NCI-H2227 (cell line): ENCODE measurements around the gene FBXL16.
"Not testable (repeated sequence)": the region's sequence is repeated elsewhere in the genome, so short reads cannot be mapped to it uniquely, and the experiment has no call there.

ENCODE experiments used
- DNase-seq: peaks from one replicate; lab custom pipeline; 2025; ENCODE audit not compliant: unreplicated experiment; lab: John Stamatoyannopoulos, UW

The FBXL16 gene

DNA sequence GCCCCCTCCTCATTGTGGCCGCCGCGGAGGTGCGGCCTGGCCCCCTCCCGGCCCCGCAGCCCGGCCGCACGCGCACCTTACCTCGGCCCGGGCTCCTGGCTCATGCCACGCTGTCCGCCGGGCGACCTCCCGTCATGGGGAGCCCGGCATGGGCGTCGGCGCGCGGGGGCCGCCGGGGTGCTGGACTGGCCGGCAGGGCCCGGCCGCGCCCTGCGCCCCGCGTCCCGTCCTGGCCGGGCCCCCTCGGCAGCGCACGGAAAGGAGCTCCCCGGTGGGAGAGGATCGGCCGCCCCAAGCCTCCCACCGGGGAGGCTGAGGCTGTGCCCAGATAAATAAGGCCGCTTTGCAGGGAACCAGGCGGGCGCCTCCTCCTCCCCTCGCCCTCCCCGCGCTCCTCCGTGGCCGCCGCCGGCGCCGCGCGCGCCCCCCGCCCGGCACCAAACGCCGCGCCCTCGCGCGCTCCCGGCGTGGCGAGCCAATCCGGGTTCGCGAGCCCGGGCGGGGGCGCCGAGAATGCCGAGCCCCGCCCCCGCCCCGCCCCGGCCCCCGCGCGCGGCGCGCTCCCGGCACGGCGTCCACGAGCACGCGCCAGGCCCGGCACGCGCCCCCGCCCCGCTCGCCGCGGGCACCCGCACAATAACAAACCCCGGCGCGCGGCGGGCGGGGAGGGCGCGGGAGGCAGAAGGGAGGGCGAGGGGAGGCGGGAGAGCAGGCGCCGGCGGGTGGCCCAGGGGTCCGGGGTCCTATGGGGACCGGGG, at the start of gene FBXL16:
FBXL16 (minus strand) TSS at position 371 of the 758 bp plus-strand sequence. CDS start 8,396 bp downstream, outside the sequence.
- peak; percentile 94 for DNase-seq

DNA sequence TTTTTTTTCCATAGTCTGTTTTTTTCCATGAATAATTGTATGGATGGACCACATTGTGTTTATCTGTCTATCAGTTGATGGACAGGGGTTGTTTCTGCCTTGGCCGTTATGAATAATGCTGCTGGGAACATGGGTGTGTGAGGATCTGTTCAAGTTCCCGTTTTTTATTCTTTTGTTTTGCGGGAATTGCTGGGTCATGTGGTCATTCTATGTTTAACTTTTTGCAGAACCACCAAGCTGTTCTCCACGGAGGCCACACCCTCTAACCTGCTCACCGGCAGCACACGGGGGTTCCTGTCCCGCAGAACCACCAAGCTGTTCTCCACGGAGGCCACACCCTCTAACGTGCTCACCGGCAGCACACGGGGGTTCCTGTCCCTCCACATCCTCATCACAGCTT, 49.1 kb upstream of the FBXL16 start:
- DNase-seq = no peak

DNA sequence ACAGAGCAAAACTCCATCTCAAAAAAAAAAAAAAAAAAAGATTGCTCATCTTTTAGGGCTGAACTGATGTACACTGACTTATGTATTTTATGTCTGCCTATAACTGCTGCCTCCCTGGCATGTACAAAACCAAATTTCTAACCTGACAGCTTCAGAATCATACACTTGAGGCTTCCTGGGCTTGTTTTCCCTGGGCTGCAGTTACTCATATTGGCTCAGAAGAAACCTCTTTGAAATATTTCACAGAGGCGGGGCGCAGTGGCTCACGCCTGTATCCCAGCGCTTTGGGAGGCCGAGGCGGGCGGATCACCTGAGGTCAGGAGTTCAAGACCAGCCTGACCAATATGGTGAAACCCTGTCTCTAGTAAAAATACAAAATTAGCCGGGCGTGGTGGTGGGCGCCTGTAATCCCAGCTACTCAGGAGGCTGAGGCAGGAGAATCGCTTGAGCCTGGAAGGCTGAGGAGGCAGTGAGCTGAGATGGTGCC, 48.6 kb upstream of the FBXL16 start:
- DNase-seq = not testable (repeated sequence)

DNA sequence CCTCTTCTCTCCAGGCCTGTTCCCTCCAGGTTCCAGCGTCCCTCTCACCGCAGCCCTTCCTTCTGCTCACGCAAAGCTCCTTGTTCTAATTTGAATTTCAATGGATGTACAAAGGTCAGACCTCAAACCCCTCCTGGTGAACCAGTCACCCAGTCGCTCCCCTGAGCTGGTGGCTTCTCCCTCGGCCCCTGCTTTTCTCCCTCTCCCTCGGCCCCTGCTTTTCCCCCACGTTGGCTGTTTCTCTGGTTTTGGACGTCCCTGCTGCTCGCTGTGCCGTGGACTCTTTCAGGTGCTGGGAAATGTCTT, 46.4 kb upstream of the FBXL16 start:
- no peak for DNase-seq

- DNase-seq = no peak
Measured at GRCh38 chr16:751152-752006, 45.8 kb upstream of the FBXL16 start.

DNA sequence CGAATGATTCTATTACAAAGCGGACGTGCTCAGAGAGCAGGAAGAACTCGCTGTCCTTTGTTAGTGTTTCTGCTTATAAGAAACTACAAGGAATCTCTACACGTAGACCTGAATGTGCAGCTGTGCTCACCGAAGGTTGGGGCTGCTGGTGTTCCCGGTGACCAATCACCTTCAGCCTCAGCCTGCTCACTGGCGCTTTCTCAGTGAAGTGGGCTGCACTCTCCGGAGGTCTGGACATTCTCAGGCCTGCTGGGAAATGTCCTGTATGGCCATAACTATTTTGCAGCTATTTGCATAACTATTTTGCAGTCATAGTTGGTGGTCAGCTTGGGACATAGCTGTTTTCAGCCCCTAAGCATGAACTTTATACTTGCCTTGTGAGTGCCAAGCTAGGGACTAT, 44.9 kb upstream of the FBXL16 start:
- DNase-seq = peak; percentile 28

DNA sequence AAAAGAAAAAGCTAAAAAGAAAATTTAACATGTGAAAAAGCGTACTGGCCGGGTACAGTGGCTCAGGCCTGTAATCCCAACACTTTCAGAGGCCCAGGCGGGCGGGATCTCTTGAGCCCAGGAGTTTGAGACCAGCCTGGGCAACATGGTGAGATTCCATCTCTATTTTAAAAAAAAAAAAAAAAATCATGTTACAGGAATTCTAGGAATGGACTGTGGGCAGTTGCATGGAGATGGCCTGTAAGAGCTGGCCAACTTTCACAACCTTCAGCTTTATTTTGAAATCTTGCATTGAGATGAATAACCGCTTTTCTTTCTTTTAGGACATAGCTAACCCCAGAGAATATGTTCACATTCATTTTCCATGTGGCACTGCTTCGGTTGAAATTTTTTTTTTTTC, 43.4 kb upstream of the FBXL16 start:
- DNase-seq = no peak

GRCh38 chr16:747978-748746, 42.6 kb upstream of the FBXL16 start:
- DNase-seq = no peak

DNA sequence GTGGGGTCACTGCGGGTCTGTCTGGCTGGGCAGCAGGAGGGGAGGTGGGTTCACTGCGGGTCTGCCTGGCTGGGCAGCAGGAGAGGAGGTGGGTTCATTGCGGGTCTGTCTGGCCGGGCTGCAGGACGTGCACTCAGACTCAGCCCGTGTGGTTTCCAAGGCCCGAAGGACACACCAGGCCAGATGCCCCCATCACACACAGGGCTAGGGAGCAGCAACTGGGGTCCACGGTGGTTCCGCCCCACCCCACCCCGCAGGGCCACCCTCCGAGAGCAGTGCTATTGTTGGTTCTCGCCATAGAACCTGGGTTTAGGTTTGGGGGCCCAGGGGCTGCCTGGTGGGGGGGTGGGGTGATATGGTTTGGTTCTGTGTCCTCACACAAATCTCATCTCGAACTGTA, 41.0 kb upstream of the FBXL16 start:
- no peak for DNase-seq

DNA sequence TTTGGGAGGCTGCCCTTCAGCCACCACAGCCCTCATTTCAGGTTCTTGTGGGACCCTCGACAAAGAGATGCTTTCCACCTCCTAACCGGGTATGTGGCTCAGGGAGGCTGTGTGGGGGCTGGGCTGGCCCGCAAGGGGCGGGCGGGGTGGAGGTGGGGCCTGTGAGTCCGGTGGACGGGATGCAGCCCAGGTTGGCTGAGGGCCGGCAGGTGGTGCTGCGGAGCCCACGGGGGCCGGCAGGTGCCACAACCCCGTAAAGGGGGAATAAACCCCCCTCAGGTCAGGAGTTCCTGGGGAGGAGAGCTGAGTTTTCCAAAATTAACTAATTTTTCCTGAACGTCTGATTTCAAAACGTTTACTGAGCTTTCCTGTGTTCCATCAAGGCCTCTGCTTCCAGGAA, 40.1 kb upstream of the FBXL16 start:
- DNase-seq = peak; percentile 60

- DNase-seq = no peak
Measured at GRCh38 chr16:743794-744500, 38.3 kb upstream of the FBXL16 start.

- not testable (repeated sequence) for DNase-seq
Measured at GRCh38 chr16:742894-743293, 37.3 kb upstream of the FBXL16 start.

DNA sequence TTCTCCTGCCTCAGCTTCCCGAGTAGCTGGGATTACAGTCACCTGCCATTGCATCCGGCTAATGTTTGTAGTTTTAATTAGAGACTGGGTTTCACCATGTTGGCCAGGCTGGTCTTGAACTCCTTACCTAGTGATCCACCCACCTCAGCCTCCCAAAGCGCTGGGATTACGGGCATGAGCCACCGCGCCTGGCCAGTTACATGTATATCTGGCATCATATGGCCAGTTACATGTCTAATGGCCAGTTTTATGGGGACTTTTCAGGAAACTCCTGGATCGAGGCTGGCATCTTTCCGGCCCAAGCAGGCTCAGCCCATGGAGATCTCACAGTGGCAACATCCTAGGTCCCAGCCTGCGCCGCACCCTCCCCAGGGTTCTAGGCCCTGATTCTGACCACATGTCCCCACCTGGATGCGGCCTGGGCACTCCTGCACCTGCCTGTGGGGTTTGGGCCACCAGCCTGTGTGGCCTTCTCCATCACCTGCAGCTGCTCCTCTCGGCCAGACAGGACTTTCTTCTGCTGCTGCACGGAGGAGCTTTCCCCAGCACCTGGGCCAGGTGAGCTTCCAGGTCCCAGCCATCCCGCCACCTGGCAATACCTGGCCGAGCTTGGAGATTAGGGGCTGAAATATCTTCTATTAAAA, 36.5 kb upstream of the FBXL16 start:
- DNase-seq = no peak

DNA sequence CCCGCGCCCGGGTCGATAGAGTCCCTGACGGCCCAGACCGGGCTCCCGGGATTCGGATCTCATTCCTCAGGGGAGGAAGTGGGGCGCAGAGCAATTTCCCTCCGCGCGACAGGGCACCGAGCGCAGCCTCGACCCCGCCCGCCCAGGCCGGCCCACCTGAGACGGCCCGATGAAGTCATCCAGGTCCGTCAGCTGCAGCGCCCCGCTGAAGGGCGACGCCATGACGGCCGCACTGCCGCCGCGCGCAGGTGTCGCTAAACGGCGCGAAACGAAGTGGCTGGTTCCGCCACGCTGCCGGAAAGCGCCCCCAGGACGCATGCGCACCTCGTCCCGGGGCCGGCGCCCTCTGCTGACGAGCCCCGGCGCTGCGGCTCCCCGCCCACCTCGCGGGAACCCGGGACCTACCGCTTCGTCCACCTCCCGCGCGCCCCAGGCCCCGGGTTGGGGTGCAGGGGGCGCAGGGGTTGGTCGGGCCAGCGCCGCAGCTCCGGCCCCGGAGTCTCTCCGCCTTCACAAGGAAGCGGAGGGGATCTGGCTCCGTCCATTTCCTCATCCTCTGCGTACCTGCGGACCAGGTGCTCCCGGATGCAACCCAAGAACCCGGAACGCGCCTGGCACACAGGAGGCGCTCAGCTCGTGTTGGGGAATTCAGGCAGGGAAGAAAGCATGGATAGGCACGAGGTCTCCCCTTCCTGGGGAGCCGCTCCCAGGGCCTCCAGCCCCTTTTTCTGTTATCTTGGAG, 35.3 kb upstream of the FBXL16 start, which contains the start of gene CIAO3:
CIAO3 (minus strand) TSS at position 234 of the 742 bp plus-strand sequence; CDS start at position 222, 12 bp downstream.
- DNase-seq = peak; percentile 97

GRCh38 chr16:740459-740763, 34.8 kb upstream of the FBXL16 start:
- no peak for DNase-seq

- peak; percentile 36 for DNase-seq
Measured at GRCh38 chr16:739560-740458, 34.2 kb upstream of the FBXL16 start.

DNA sequence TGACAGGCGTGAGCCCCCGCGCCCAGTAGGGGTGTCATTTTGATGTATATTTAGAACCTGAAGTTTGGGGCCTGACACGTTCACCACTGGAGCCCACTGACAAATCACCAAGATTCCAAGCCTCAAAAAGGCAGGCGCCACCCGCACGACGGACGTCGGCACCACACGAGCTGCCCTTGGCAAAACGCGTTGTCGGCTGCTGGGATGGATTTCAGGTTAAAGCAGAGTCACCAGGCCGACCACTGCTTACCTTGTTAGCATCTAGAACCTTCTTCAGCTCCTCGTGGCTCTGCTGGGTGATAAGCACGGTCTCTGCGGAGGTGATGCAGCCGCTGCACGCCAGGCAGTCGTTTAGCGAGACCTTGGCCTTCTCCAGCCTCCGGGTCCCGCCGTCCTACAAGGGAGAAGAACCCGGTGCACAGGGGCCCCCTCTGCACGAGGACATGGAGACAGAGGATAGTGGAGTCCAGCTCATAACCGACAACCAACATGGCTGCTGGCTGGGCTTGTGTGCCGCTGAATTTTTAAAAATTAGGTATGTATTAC, 31.4 kb upstream of the FBXL16 start:
- DNase-seq = no peak

GRCh38 chr16:735982-736453, 30.4 kb upstream of the FBXL16 start:
- no peak for DNase-seq
